HG03432 (cell line): Measurements from ENCODE around the gene SPATC1L.

Experiments
- ATAC-seq: cut with Tn5 transposase; IDR thresholded peaks from one replicate; pipeline ENCODE4 v1.9.1; 2021; ENCODE audit warnings: mild to moderate bottlenecking, moderate library complexity; ENCODE audit not compliant: unreplicated experiment

The SPATC1L gene

GRCh38 chr21:46215436-46216131 lies 31.3 kb upstream of the SPATC1L start:
- ATAC-seq: no peak

GRCh38 chr21:46214478-46215340 lies 30.4 kb upstream of the SPATC1L start:
- no peak for ATAC-seq

GRCh38 chr21:46213620-46214286 lies 29.5 kb upstream of the SPATC1L start:
- no peak for ATAC-seq

- ATAC-seq: no peak
Measured at GRCh38 chr21:46212721-46213484, 28.6 kb upstream of the SPATC1L start.

- ATAC-seq: no peak
Measured at GRCh38 chr21:46211786-46212720, 27.8 kb upstream of the SPATC1L start.

GRCh38 chr21:46211376-46211775 lies 27.1 kb upstream of the SPATC1L start:
- no peak for ATAC-seq

- ATAC-seq: no peak
Measured at GRCh38 chr21:46210378-46211136, 26.3 kb upstream of the SPATC1L start.

- no peak for ATAC-seq
Measured at GRCh38 chr21:46208761-46209721, 24.8 kb upstream of the SPATC1L start.

GRCh38 chr21:46207920-46208591 lies 23.8 kb upstream of the SPATC1L start:
- ATAC-seq: no peak

GRCh38 chr21:46207006-46207919 lies 23.0 kb upstream of the SPATC1L start:
- ATAC-seq: no peak

- no peak for ATAC-seq
Measured at GRCh38 chr21:46206163-46207005, 22.1 kb upstream of the SPATC1L start.

- ATAC-seq: no peak
Measured at GRCh38 chr21:46205766-46206162, 21.5 kb upstream of the SPATC1L start.

- ATAC-seq: no peak
Measured at GRCh38 chr21:46205166-46205565, 20.9 kb upstream of the SPATC1L start.

- no peak for ATAC-seq
Measured at GRCh38 chr21:46203203-46203600, 18.9 kb upstream of the SPATC1L start.

- no peak for ATAC-seq
Measured at GRCh38 chr21:46202592-46203202, 18.4 kb upstream of the SPATC1L start.
